Trophoblast cell (in vitro differentiated cells and primary cell): ENCODE data around the gene ANXA11. TPM values are rescaled to one million over a fixed set of nuclear protein-coding genes. Genes with fewer than 3 reads are reported as not detected.
"Not testable (repeated sequence)": the region's sequence is repeated elsewhere in the genome, so short reads cannot be mapped to it uniquely, and the experiment has no call there.

Experiments
- DNase-seq, 2 donors: peaks; one replicate each; pipeline ENCODE4 v3.0.0-alpha.2; 2016
- H2AFZ ChIP-seq: 2 replicates; pipeline ENCODE4 v1.6.1; 2013; ENCODE audit warnings: low read length, moderate library complexity, mild to moderate bottlenecking; ENCODE audit not compliant: insufficient read depth, poor library complexity
- H2AK5ac ChIP-seq: 2 replicates; pipeline ENCODE4 v1.6.1; 2013; ENCODE audit warnings: mild to moderate bottlenecking, low read length
- H2BK120ac ChIP-seq: 2 replicates; pipeline ENCODE4 v1.6.1; 2013; ENCODE audit warnings: low read length, mild to moderate bottlenecking, moderate library complexity; ENCODE audit not compliant: insufficient read depth, poor library complexity
- H2BK12ac ChIP-seq: 2 replicates; pipeline ENCODE4 v1.6.1; 2013; ENCODE audit warnings: mild to moderate bottlenecking, low read length, moderate library complexity
- H2BK5ac ChIP-seq: 2 replicates; pipeline ENCODE4 v1.6.1; 2013; ENCODE audit warnings: low read length, low read depth, moderate library complexity, mild to moderate bottlenecking; ENCODE audit not compliant: poor library complexity
- H3K14ac ChIP-seq: 2 replicates; pipeline ENCODE4 v1.6.1; 2013; ENCODE audit warnings: mild to moderate bottlenecking, low read length
- H3K18ac ChIP-seq: 2 replicates; pipeline ENCODE4 v1.6.1; 2013; ENCODE audit warnings: mild to moderate bottlenecking, low read length
- H3K23ac ChIP-seq: 2 replicates; pipeline ENCODE4 v1.6.1; 2013; ENCODE audit warnings: low read length
- H3K27ac ChIP-seq: 2 replicates; pipeline ENCODE4 v1.5.1; 2013; ENCODE audit warnings: low read depth, mild to moderate bottlenecking, inconsistent platforms, low read length, moderate library complexity
- H3K27me3 ChIP-seq: 2 replicates; pipeline ENCODE4 v1.6.1; 2013; ENCODE audit warnings: inconsistent platforms, mild to moderate bottlenecking, low read length, moderate library complexity; ENCODE audit not compliant: insufficient read depth
- H3K36me3 ChIP-seq, 2 experiments: 1 replicate in 1 of 2; 2 replicates in 1 of 2; pipeline ENCODE4 v1.6.1; 2013; ENCODE audit warnings: low read length in 2 of 2, mild to moderate bottlenecking in 2 of 2, moderate library complexity in 1 of 2; ENCODE audit not compliant: insufficient read depth in 2 of 2, control insufficient read depth in 1 of 2
- H3K4ac ChIP-seq: 2 replicates; pipeline ENCODE4 v1.6.1; 2013; ENCODE audit warnings: low read depth, mild to moderate bottlenecking, low read length, moderate library complexity
- H3K4me1 ChIP-seq, 2 experiments: 1 replicate in 1 of 2; 2 replicates in 1 of 2; pipeline ENCODE4 v1.6.1; 2013; ENCODE audit warnings: low read length in 2 of 2, mild to moderate bottlenecking in 2 of 2, moderate library complexity in 1 of 2; ENCODE audit not compliant: insufficient read depth in 2 of 2, control insufficient read depth in 1 of 2
- H3K4me2 ChIP-seq: 2 replicates; pipeline ENCODE4 v1.6.1; 2013; ENCODE audit warnings: inconsistent platforms, mild to moderate bottlenecking, low read length, moderate library complexity
- H3K4me3 ChIP-seq: 2 replicates; pipeline ENCODE4 v1.5.1; 2013; ENCODE audit warnings: mild to moderate bottlenecking, low read depth, low read length, inconsistent platforms
- H3K79me1 ChIP-seq: one replicate; pipeline ENCODE4 v1.6.1; 2013; ENCODE audit warnings: low read length
- H3K79me2 ChIP-seq: 2 replicates; pipeline ENCODE4 v1.6.1; 2013; ENCODE audit warnings: low read length, mild to moderate bottlenecking; ENCODE audit not compliant: control insufficient read depth, insufficient read depth, poor library complexity
- H3K9ac ChIP-seq: 2 replicates; pipeline ENCODE4 v1.6.1; 2013; ENCODE audit warnings: mild to moderate bottlenecking, low read length
- H3K9me3 ChIP-seq: 2 replicates; pipeline ENCODE4 v1.6.1; 2013; ENCODE audit warnings: low read depth, mild to moderate bottlenecking, control low read depth, inconsistent platforms, low read length; ENCODE audit not compliant: insufficient read depth
- H4K12ac ChIP-seq: 2 replicates; pipeline ENCODE4 v1.6.1; 2013; ENCODE audit warnings: low read depth, mild to moderate bottlenecking, low read length, moderate library complexity
- H4K8ac ChIP-seq: 2 replicates; pipeline ENCODE4 v1.6.1; 2013; ENCODE audit warnings: low read depth, mild to moderate bottlenecking, low read length, moderate library complexity
- H4K91ac ChIP-seq: one replicate; pipeline ENCODE4 v1.6.1; 2013; ENCODE audit warnings: low read depth, mild to moderate bottlenecking, low read length, moderate library complexity
- WGBS: extraction: QIAGEN DNeasy Blood & Tissue Kit; methylation state at CpG from one replicate; pipeline ENCODE4 v1.1.7; 2013; ENCODE audit warnings: missing lambda C conversion rate; ENCODE audit not compliant: insufficient read length, insufficient coverage; ENCODE audit errors: extremely low coverage; 5-methylcytosine and 5-hydroxymethylcytosine counted together
- polyA plus RNA-seq: library from polyadenylated mRNA; stranded (reverse); fragments of 200-250 nt; gene quantifications from 2 replicates; pipeline ENCODE4 v1.2.3, GENCODE V29; 2013

ANXA11 gene
- polyA plus RNA-seq, result 460 and 504 TPM in 2 replicates

DNA sequence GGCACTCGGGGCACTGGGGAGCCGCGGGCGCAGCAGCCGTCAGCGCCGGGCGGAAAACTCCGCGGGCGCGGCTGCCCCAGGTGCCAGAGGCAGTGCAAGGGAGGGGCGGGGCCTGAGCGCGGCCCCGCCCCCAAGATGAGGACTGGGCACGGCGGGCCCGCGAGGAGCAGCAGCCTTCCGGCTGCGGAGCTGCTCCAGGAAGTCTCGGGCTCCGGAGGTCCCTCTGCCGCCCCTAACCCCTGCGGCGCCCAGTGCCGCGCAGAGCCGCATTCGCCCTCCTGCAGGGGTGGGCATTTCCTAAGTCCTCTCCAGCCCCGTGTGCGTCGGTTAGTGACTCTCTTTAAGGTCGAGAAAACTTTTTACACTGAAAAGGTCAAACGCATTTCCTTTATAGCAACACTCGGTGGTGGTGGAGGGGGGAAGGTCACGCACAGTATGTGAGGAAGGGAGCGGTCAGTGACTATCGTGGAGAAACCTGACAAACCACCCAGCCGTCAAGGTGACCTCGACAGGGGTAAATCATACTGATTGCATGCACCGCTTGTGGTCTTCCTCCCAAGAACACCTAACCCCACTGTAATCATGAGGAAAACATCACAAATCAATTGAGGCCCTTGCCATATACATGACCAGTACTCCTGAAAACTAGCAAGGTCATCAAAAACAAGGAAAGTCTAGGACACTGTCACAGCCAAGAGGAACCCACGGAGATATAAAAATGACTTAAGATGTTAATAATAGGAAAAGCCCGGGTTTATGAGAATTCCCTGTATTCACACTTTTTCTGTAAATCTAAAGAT is at the start of gene ANXA11:
TSS of gene ANXA11 (minus strand) at position 61 of the 800 bp plus-strand sequence. CDS start 32,676 bp downstream, outside the sequence.
- H2BK5ac ChIP-seq, result peak within 1 kb of the TSS; percentile 87
- peak within 1 kb of the TSS; percentile 51 for H2BK12ac ChIP-seq
- peaks cover 3% of the 10 kb centered on the region for H3K9me3 ChIP-seq
- peak within 1 kb of the TSS; percentile 99 for H3K18ac ChIP-seq
- peak within 1 kb of the TSS; percentile 84 for H3K27ac ChIP-seq
- peak within 1 kb of the TSS; percentile 98 for H3K14ac ChIP-seq
- H3K23ac ChIP-seq, result no peak within 1 kb of the TSS
- H4K8ac ChIP-seq, result peak within 1 kb of the TSS; percentile 93
- peak; percentile 83 to 87 for DNase-seq
- H3K27me3 ChIP-seq, result no peaks in the 10 kb centered on the region
- H3K79me1 ChIP-seq, result peaks cover 25% of the 10 kb centered on the region
- peak within 1 kb of the TSS; percentile 58 for H2AK5ac ChIP-seq
- H3K4me2 ChIP-seq, result peak within 1 kb of the TSS; percentile 85
- H3K4me1 ChIP-seq, result peaks cover 17 to 31% of the 10 kb centered on the region in 2 experiments
- peak within 1 kb of the TSS; percentile 85 for H3K4me3 ChIP-seq
- H3K4ac ChIP-seq, result peak within 1 kb of the TSS; percentile 97
- H2AFZ ChIP-seq, result peak within 1 kb of the TSS; percentile 89
- H3K9ac ChIP-seq, result peak within 1 kb of the TSS; percentile 91
- no CpG with 5 or more reads among the region's 45 CpGs for WGBS
- peak within 1 kb of the TSS; percentile 84 for H2BK120ac ChIP-seq
- peak within 1 kb of the TSS; percentile 93 for H4K91ac ChIP-seq
- peaks cover 31% of the 10 kb centered on the region for H3K79me2 ChIP-seq
- peak within 1 kb of the TSS; percentile 83 for H4K12ac ChIP-seq
- H3K36me3 ChIP-seq, result peaks cover under 1 to 4% of the 10 kb centered on the region in 2 experiments

DNA sequence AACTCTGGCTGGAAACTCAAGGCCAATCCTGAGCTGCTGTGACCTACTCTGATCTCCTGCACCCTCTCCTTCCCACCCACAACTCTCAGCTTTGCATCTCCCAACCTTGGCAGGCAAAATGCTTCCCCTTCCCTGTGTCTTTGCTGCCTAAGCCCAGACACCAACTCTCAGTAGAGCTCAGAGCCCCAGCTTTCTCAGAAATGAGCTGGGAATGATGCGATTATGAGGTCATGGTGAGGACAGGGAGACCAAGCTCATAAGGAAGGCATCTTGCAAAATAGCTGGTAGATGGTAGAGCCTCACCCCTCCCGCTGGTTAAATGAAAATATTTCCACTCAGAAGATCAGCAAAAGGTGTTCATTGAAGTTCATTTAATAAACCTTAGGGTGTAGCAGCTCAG is 49.4 kb upstream of the ANXA11 start:
- not testable (repeated sequence) for H2AK5ac ChIP-seq, H3K4me3 ChIP-seq, H3K27ac ChIP-seq, H3K27me3 ChIP-seq, H3K23ac ChIP-seq, H2AFZ ChIP-seq, H4K91ac ChIP-seq, H4K12ac ChIP-seq, H3K4me1 ChIP-seq, H2BK5ac ChIP-seq, H3K4ac ChIP-seq, H3K79me2 ChIP-seq, H3K79me1 ChIP-seq, H3K36me3 ChIP-seq, H4K8ac ChIP-seq, H2BK120ac ChIP-seq, H3K9me3 ChIP-seq, H3K9ac ChIP-seq, H3K18ac ChIP-seq, DNase-seq, H3K14ac ChIP-seq, H3K4me2 ChIP-seq, H2BK12ac ChIP-seq
- no CpG with 5 or more reads among the region's 2 CpGs for WGBS

DNA sequence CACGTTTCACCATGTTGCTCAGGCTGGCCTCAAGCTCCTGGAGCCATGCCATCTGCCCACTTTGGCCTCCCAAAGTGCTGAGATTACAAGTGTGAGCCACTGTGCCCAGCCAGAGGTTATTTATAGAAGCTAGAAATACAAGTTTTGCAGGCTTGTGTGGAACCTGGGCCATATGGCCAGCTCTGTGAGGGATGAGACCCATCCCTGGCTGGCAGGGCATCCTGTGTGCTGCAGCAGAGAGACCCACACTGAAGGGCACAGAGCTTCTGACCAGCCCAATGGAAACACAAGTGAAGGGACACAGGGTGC is 48.6 kb upstream of the ANXA11 start:
- H3K9me3 ChIP-seq, H3K36me3 ChIP-seq, H3K79me1 ChIP-seq, H3K4me1 ChIP-seq, H4K8ac ChIP-seq, H3K79me2 ChIP-seq, H3K4ac ChIP-seq, H3K27ac ChIP-seq, H4K12ac ChIP-seq, H2BK5ac ChIP-seq, H2BK120ac ChIP-seq, H4K91ac ChIP-seq, H3K18ac ChIP-seq, H3K14ac ChIP-seq, H3K9ac ChIP-seq, H2AFZ ChIP-seq, H3K27me3 ChIP-seq, H3K23ac ChIP-seq, H2AK5ac ChIP-seq, H3K4me3 ChIP-seq, H2BK12ac ChIP-seq, H3K4me2 ChIP-seq: not testable (repeated sequence)
- peak in 1 of 2 donors; percentile 46 for DNase-seq
- WGBS, result no CpG with 5 or more reads among the region's 1 CpG

DNA sequence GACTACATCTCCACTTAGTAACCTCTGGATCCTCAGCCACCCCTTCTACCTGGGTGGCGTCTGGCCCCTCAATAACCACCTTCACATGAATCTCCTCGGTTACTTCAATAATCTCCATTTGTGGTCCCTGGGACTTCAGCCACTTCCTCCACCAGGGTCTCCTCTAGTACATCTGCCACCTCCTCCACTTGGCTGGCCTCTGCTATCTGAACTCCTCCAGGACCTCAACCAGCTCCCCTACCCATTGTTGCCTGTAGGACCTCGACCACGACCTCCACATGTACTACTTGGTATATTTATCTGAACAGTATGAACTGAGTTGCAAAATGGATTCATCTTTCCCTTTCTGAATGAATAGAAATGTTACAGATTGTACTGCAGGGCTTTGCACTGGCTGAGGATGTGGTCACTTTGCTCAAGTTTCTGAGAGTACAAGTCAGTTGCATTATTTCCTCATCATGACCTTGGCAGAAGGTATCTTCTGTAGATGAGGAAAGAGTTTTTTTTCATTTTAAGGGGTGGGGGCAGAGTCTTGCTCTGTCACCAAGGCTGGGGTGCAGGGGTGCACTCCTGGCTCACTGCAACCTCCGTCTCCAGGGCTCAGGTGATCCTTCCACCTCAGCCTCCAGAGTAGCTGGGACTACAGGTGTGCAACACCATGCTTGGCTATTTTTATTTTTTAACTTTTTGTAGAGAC is 48.1 kb upstream of the ANXA11 start:
- Histone ChIP-seq H3K9ac (no peak overlapping the region), H3K23ac (no peak overlapping the region), H3K27me3 (no peaks in the 10 kb centered on the region), H4K12ac (no peak overlapping the region), H3K14ac (no peak overlapping the region), H3K27ac (no peak overlapping the region), H3K4me1 (no peaks in the 10 kb centered on the region), H2AK5ac (no peak overlapping the region), H3K79me2 (no peaks in the 10 kb centered on the region), H2BK12ac (no peak overlapping the region), H3K4ac (no peak overlapping the region), H3K4me3 (no peak overlapping the region), H2BK120ac (no peak overlapping the region), H3K79me1 (no peaks in the 10 kb centered on the region), H3K9me3 (no peaks in the 10 kb centered on the region), H4K8ac (no peak overlapping the region), H2BK5ac (no peak overlapping the region), H3K36me3 (no peaks in the 10 kb centered on the region), H2AFZ (no peak overlapping the region), H3K18ac (no peak overlapping the region), H4K91ac (no peak overlapping the region), H3K4me2 (no peak overlapping the region)
- no peak for DNase-seq
- no CpG with 5 or more reads among the region's 5 CpGs for WGBS
